Neural cell (in vitro differentiated cells): ENCODE results near the gene RAB33B. TPM values are rescaled to one million over a fixed set of nuclear protein-coding genes. Genes with fewer than 3 reads are reported as not detected.

Experiments used
- H2AFZ ChIP-seq: fragments of 200-600, 300-800 bp; sonication (generic), shearing (Covaris generic); 2 replicates; pipeline ENCODE4 v1.6.0; 2014; ENCODE audit warnings: low read depth, mild to moderate bottlenecking, antibody characterized with exemption, low read length, moderate library complexity
- H3F3A ChIP-seq: fragments of 200-600 bp; shearing (Covaris generic); 2 replicates; pipeline ENCODE4 v1.6.1; 2016; ENCODE audit warnings: mild to moderate bottlenecking, moderate library complexity, mixed read lengths, antibody characterized with exemption, low read length; ENCODE audit not compliant: insufficient read depth, poor library complexity, severe bottlenecking
- H3K27ac ChIP-seq: fragments of 200-600, 300-800 bp; sonication (generic), shearing (Covaris generic); 2 replicates; pipeline ENCODE4 v1.5.1; 2014; ENCODE audit warnings: mild to moderate bottlenecking, low read length, moderate library complexity
- H3K27me3 ChIP-seq: fragments of 300-800, 200-600 bp; sonication (generic), shearing (Covaris generic); 2 replicates; pipeline ENCODE4 v1.6.0; 2014; ENCODE audit warnings: mild to moderate bottlenecking, low read depth, low read length, moderate library complexity; ENCODE audit not compliant: insufficient read depth
- H3K36me3 ChIP-seq: fragments of 300-800, 200-600 bp; sonication (generic), shearing (Covaris generic); 2 replicates; pipeline ENCODE4 v1.5.1; 2014; ENCODE audit warnings: mild to moderate bottlenecking, antibody characterized with exemption, low read length, moderate library complexity; ENCODE audit not compliant: insufficient read depth
- H3K4me2 ChIP-seq: fragments of 300-800, 200-600 bp; sonication (generic), shearing (Covaris generic); 2 replicates; pipeline ENCODE4 v1.6.0; 2014; ENCODE audit warnings: mild to moderate bottlenecking, low read length
- H3K4me3 ChIP-seq: fragments of 300-800, 200-600 bp; sonication (generic), shearing (Covaris generic); 2 replicates; pipeline ENCODE4 v1.5.1; 2014; ENCODE audit warnings: mild to moderate bottlenecking, low read length, moderate library complexity
- H3K79me2 ChIP-seq: fragments of 200-600 bp; shearing (Covaris generic); replicated peaks from 2 replicates; pipeline ENCODE4 v1.6.0; 2014; ENCODE audit warnings: mild to moderate bottlenecking, low read length, moderate library complexity; ENCODE audit not compliant: insufficient read depth
- H3K9ac ChIP-seq: fragments of 300-800, 200-600 bp; sonication (generic), shearing (Covaris generic); 2 replicates; pipeline ENCODE4 v1.6.1; 2016; ENCODE audit warnings: mild to moderate bottlenecking, low read length, mixed read lengths
- H3K9me2 ChIP-seq: fragments of 200-600 bp; shearing (Covaris generic); 2 replicates; pipeline ENCODE4 v1.6.1; 2016; ENCODE audit warnings: mild to moderate bottlenecking, low read length, mixed read lengths; ENCODE audit not compliant: insufficient read depth
- H3K9me3 ChIP-seq: fragments of 200-600, 300-800 bp; sonication (generic), shearing (Covaris generic); 2 replicates; pipeline ENCODE4 v1.6.1; 2016; ENCODE audit warnings: mild to moderate bottlenecking, mixed run types, low read length, moderate library complexity, mixed read lengths
- H4K20me1 ChIP-seq: fragments of 200-600 bp; shearing (Covaris generic); 2 replicates; pipeline ENCODE4 v1.6.1; 2016; ENCODE audit warnings: mild to moderate bottlenecking, mixed run types; ENCODE audit not compliant: insufficient read depth
- EP300 ChIP-seq: fragments of 450-650 bp; conservative IDR thresholded peaks from 2 replicates; pipeline ENCODE4 v1.6.1; 2014; ENCODE audit warnings: antibody characterized with exemption, mild to moderate bottlenecking, moderate library complexity; ENCODE audit not compliant: poor library complexity, severe bottlenecking
- EZH2 ChIP-seq: fragments of 200-600, 300-800 bp; shearing (Covaris generic), sonication (generic); IDR thresholded peaks from 2 replicates; pipeline ENCODE4 v1.6.1; 2014; ENCODE audit warnings: antibody characterized with exemption, low read length, borderline replicate concordance, mild to moderate bottlenecking; ENCODE audit not compliant: insufficient read depth, poor library complexity, severe bottlenecking
- MXI1 ChIP-seq: fragments of 450-650 bp; conservative IDR thresholded peaks from 2 replicates; pipeline ENCODE4 v1.6.1; 2014; ENCODE audit warnings: antibody characterized with exemption, mild to moderate bottlenecking; ENCODE audit not compliant: poor library complexity, severe bottlenecking
- POLR2AphosphoS5 ChIP-seq: IDR thresholded peaks from 2 replicates; pipeline ENCODE4 v1.6.1; 2012
- RAD21 ChIP-seq: fragments of 450-650 bp; conservative IDR thresholded peaks from 2 replicates; pipeline ENCODE4 v1.6.1; 2014; ENCODE audit warnings: antibody characterized with exemption, mild to moderate bottlenecking, moderate library complexity
- REST ChIP-seq: IDR thresholded peaks from 2 replicates; pipeline ENCODE4 v1.6.1; 2012; ENCODE audit warnings: borderline replicate concordance
- SMC3 ChIP-seq: fragments of 450-650 bp; conservative IDR thresholded peaks from 2 replicates; pipeline ENCODE4 v1.6.1; 2014; ENCODE audit warnings: antibody characterized with exemption, mild to moderate bottlenecking, moderate library complexity; ENCODE audit not compliant: poor library complexity
- TAF1 ChIP-seq: IDR thresholded peaks from 2 replicates; pipeline ENCODE4 v1.6.1; 2012; ENCODE audit warnings: low read depth
- polyA plus RNA-seq: library from polyadenylated mRNA; depleted of rRNA; stranded (reverse); fragments of >200 nt; gene quantifications from 2 replicates; pipeline ENCODE4 v1.2.3, GENCODE V29; 2014
- TF ChIP-seq, protein P1 (sequence below): fragments of 450-650 bp; IDR thresholded peaks from 2 replicates; pipeline ENCODE4 v1.5.1; 2014; ENCODE audit warnings: antibody characterized with exemption, mild to moderate bottlenecking, moderate library complexity; ENCODE audit not compliant: poor library complexity, severe bottlenecking

Gene RAB33B
- polyA plus RNA-seq, 1 donor from 2014 or later: 8.6 TPM

DNA sequence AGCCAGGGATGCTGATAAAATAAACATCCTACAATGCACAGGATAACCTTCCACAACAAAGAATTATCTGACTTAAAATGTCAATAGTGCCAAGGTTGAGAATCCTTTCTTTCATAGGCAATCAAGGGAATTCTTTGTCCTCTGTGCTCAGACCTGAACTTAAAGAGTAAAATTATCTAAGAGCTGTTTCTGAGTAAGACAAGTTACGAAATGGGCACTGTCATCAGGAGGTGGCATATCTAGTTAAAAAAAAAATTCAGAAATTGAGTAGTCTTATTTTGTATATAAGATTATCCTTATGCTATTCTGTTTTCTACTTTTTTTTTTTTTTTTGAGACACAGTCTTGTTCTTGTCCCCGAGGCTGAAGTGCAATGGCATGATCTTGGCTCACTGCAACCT is 3.3 kb upstream of the RAB33B start:
- Histone ChIP-seq H3K4me2 (no peak overlapping the region), H3K4me3 (no peak overlapping the region), H3K9ac (no peak overlapping the region), H3K79me2 (peaks cover 8% of the 10 kb centered on the region), H3K27me3 (no peaks in the 10 kb centered on the region), H3K36me3 (no peaks in the 10 kb centered on the region), H3K9me2 (no peaks in the 10 kb centered on the region), H4K20me1 (no peaks in the 10 kb centered on the region), H3K9me3 (no peaks in the 10 kb centered on the region), H3F3A (no peaks in the 10 kb centered on the region), H2AFZ (no peak overlapping the region), H3K27ac (no peak overlapping the region)
- TF ChIP-seq POLR2AphosphoS5 (no peak), REST (no peak), EZH2 (no peak), TAF1 (no peak), MXI1 (no peak), RAD21 (no peak), SMC3 (no peak), EP300 (no peak)
- TF ChIP-seq, protein P1, sequence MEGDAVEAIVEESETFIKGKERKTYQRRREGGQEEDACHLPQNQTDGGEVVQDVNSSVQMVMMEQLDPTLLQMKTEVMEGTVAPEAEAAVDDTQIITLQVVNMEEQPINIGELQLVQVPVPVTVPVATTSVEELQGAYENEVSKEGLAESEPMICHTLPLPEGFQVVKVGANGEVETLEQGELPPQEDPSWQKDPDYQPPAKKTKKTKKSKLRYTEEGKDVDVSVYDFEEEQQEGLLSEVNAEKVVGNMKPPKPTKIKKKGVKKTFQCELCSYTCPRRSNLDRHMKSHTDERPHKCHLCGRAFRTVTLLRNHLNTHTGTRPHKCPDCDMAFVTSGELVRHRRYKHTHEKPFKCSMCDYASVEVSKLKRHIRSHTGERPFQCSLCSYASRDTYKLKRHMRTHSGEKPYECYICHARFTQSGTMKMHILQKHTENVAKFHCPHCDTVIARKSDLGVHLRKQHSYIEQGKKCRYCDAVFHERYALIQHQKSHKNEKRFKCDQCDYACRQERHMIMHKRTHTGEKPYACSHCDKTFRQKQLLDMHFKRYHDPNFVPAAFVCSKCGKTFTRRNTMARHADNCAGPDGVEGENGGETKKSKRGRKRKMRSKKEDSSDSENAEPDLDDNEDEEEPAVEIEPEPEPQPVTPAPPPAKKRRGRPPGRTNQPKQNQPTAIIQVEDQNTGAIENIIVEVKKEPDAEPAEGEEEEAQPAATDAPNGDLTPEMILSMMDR: no peak

GRCh38 chr4:139451997-139452396 is 1.9 kb upstream of the RAB33B start:
- Histone ChIP-seq H3K27me3 (no peaks in the 10 kb centered on the region), H3F3A (no peaks in the 10 kb centered on the region), H3K4me2 (peak overlapping the region; percentile 74), H3K4me3 (peak overlapping the region; percentile 87), H4K20me1 (no peaks in the 10 kb centered on the region), H3K27ac (no peak overlapping the region), H2AFZ (no peak overlapping the region), H3K36me3 (no peaks in the 10 kb centered on the region), H3K9ac (no peak overlapping the region), H3K9me3 (no peaks in the 10 kb centered on the region), H3K79me2 (peaks cover 19% of the 10 kb centered on the region), H3K9me2 (no peaks in the 10 kb centered on the region)
- no peak for TF ChIP-seq SMC3
- TF ChIP-seq, protein P1: no peak
- TF ChIP-seq EP300: no peak
